Natural killer cell (primary cell): Measurements from ENCODE around the gene PPP1R11. TPM values are rescaled to one million over a fixed set of nuclear protein-coding genes. Genes with fewer than 3 reads are reported as not detected.

ENCODE experiments used
- ATAC-seq, 3 donors: fragments of 150-1000 bp in 2 of 3; fragments of 200-7000 bp in 1 of 3; cut with Tn5 transposase; 1 replicate in 1 of 3; 2 replicates in 2 of 3; pipeline ENCODE4 v1.10.0; 2021; ENCODE audit warnings: mild to moderate bottlenecking in 2 of 3, moderate library complexity in 2 of 3
- DNase-seq, 2 donors: peaks; one replicate each; pipeline versions ENCODE4 v3.0.0 to v3.0.0-alpha.2; 2013 to 2021; ENCODE audit warnings: mixed read lengths in 1 of 2
- H3K27ac ChIP-seq: one replicate; pipeline ENCODE4 v1.5.1; 2013; ENCODE audit warnings: mild to moderate bottlenecking, low read length
- H3K27me3 ChIP-seq: one replicate; pipeline ENCODE4 v1.6.1; 2013; ENCODE audit warnings: low read length; ENCODE audit not compliant: control insufficient read depth, insufficient read depth
- H3K36me3 ChIP-seq: one replicate; pipeline ENCODE4 v1.6.1; 2013; ENCODE audit warnings: low read length; ENCODE audit not compliant: control insufficient read depth, insufficient read depth
- H3K4me1 ChIP-seq: one replicate; pipeline ENCODE4 v1.6.1; 2013; ENCODE audit warnings: low read length; ENCODE audit not compliant: control insufficient read depth, insufficient read depth
- H3K4me3 ChIP-seq: one replicate; pipeline ENCODE4 v1.5.1; 2013; ENCODE audit warnings: low read length
- H3K9me3 ChIP-seq: one replicate; pipeline ENCODE4 v1.6.1; 2013; ENCODE audit warnings: low read length; ENCODE audit not compliant: control insufficient read depth, insufficient read depth
- H3K27ac Mint-ChIP-seq, 2 donors: one replicate each; pipeline ENCODE4 v1.8.0; 2022; ENCODE audit warnings: mild to moderate bottlenecking in 2 of 2, mixed read lengths in 2 of 2, moderate library complexity in 1 of 2
- H3K27me3 Mint-ChIP-seq, 2 donors: one replicate each; pipeline ENCODE4 v1.8.0; 2022; ENCODE audit warnings: low read depth in 2 of 2, mixed read lengths in 2 of 2
- H3K36me3 Mint-ChIP-seq: one replicate; pipeline ENCODE4 v1.8.0; 2022; ENCODE audit warnings: mixed read lengths
- H3K4me1 Mint-ChIP-seq, 2 donors: one replicate each; pipeline ENCODE4 v1.8.0; 2022; ENCODE audit warnings: mixed read lengths in 2 of 2
- H3K4me3 Mint-ChIP-seq: one replicate; pipeline ENCODE4 v1.8.0; 2022; ENCODE audit warnings: mild to moderate bottlenecking, moderate library complexity, mixed read lengths
- H3K9me3 Mint-ChIP-seq, 2 donors: one replicate each; pipeline ENCODE4 v1.8.0; 2022; ENCODE audit warnings: mixed read lengths in 2 of 2
- WGBS: methylation state at CpG from one replicate; pipeline ENCODE4 v1.1.7; 2013; ENCODE audit warnings: missing lambda C conversion rate; ENCODE audit not compliant: insufficient coverage; 5-methylcytosine and 5-hydroxymethylcytosine counted together
- intact Hi-C: fragments of 100-400 bp; cut with micrococcal nuclease; formaldehyde crosslinking; loops from one replicate; pipeline ENCODE4 v1.14.2; 2022
- total RNA-seq, 4 donors: library from RNA; stranded (reverse); fragments of 120-200 nt in 1 of 4; gene quantifications; one replicate each; pipeline versions ENCODE4 v1.2.3 to v1.2.4, GENCODE V29; 2013 to 2022
- TF ChIP-seq, protein P1 (sequence below): fragments of 200-600 bp; IDR thresholded peaks from one replicate; pipeline ENCODE4 v1.8.0; 2022; ENCODE audit warnings: antibody characterized with exemption

PPP1R11 gene
- total RNA-seq, 3 donors from 2014 or later (not counting 1 experiment from before 2014, with no cell fraction given) = 52.9 to 75.3 (median 61.1) TPM

- Histone ChIP-seq H3K4me1 (peaks cover 38% of the 10 kb centered on the region), H3K27ac (no peak overlapping the region), H3K9me3 (no peaks in the 10 kb centered on the region), H3K27me3 (peaks cover 40% of the 10 kb centered on the region), H3K4me3 (no peak overlapping the region), H3K36me3 (no peaks in the 10 kb centered on the region)
- H3K9me3 Mint-ChIP-seq = no peaks in the 10 kb centered on the region
- DNase-seq (no peak), ATAC-seq (no peak)
- H3K27me3 Mint-ChIP-seq = peaks cover 55 to 58% of the 10 kb centered on the region in 2 donors
- peaks cover 34 to 37% of the 10 kb centered on the region in 2 donors for H3K4me1 Mint-ChIP-seq
- intact Hi-C loops = loop anchor here (5.0 kb wide), 1 partner anchor 297 kb away; no protein-coding TSS in a partner anchor
- H3K27ac Mint-ChIP-seq = no peak overlapping the region
- 38% methylated on average over 5 of the region's 8 CpGs for WGBS
- no peaks in the 10 kb centered on the region for H3K36me3 Mint-ChIP-seq
- TF ChIP-seq, protein P1, sequence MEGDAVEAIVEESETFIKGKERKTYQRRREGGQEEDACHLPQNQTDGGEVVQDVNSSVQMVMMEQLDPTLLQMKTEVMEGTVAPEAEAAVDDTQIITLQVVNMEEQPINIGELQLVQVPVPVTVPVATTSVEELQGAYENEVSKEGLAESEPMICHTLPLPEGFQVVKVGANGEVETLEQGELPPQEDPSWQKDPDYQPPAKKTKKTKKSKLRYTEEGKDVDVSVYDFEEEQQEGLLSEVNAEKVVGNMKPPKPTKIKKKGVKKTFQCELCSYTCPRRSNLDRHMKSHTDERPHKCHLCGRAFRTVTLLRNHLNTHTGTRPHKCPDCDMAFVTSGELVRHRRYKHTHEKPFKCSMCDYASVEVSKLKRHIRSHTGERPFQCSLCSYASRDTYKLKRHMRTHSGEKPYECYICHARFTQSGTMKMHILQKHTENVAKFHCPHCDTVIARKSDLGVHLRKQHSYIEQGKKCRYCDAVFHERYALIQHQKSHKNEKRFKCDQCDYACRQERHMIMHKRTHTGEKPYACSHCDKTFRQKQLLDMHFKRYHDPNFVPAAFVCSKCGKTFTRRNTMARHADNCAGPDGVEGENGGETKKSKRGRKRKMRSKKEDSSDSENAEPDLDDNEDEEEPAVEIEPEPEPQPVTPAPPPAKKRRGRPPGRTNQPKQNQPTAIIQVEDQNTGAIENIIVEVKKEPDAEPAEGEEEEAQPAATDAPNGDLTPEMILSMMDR = no peak
- H3K4me3 Mint-ChIP-seq = peak overlapping the region; percentile 61
Measured at GRCh38 chr6:30100154-30100553, 33.2 kb downstream of the PPP1R11 start.

DNA sequence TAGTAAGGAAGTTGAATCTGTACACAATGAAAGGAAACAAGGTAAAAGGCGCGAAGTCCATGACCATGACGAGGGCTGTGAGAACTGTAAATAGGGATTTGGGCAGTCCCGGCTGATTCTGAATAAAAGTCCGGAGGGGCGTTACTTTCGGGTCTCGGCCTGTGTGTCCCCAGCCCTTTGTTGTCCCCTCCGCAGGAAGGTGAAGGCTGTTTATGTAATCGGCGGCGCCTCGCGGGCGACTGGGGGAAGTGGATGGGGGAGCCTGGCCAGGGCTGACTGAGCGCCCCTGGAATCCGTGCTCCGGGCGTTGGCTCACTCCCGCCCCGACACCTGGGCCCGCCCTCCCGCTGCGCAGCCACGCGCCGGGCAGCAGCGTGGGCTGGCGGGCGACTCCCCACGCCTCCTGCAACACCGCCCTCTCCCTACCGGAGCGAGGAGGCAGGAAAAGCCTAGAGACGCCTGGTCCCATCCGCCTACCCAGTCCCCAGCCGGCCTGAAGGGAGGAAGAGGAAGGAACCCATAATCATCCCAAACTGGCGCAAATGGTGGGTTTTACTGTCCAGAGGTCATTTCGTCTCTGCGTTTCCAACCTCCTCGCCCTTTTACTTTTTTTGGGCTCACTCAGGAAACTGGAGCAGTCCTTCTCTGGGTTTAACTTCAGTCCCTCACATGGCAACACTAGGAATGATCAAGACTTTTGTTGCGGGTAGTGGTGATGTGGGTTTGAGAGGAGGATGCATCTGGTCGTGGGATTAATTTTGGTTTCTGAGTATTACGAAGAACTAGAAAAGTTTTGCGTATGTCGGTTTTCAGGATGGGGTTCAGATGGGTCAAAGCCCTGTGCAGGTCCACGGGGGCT, 33.8 kb downstream of the PPP1R11 start:
- Mint-ChIP-seq H3K4me3 (peak overlapping the region; percentile 73), H3K27me3 (peaks cover 51 to 55% of the 10 kb centered on the region in 2 donors), H3K9me3 (no peaks in the 10 kb centered on the region), H3K36me3 (no peaks in the 10 kb centered on the region), H3K4me1 (peaks cover 34 to 37% of the 10 kb centered on the region in 2 donors), H3K27ac (peak overlapping the region in 1 of 2 donors; percentile 80)
- Histone ChIP-seq H3K4me3 (no peak overlapping the region), H3K9me3 (no peaks in the 10 kb centered on the region), H3K4me1 (peaks cover 38% of the 10 kb centered on the region), H3K27me3 (peaks cover 40% of the 10 kb centered on the region), H3K36me3 (no peaks in the 10 kb centered on the region), H3K27ac (no peak overlapping the region)
- WGBS = 2% methylated on average over 47 of the region's 47 CpGs
- intact Hi-C loops = loop anchor here (5.0 kb wide), 1 partner anchor 296 kb away; no protein-coding TSS in a partner anchor
- TF ChIP-seq, protein P1 = no peak
- DNase-seq = peak in 1 of 2 donors; percentile 39
- no peak for ATAC-seq

DNA sequence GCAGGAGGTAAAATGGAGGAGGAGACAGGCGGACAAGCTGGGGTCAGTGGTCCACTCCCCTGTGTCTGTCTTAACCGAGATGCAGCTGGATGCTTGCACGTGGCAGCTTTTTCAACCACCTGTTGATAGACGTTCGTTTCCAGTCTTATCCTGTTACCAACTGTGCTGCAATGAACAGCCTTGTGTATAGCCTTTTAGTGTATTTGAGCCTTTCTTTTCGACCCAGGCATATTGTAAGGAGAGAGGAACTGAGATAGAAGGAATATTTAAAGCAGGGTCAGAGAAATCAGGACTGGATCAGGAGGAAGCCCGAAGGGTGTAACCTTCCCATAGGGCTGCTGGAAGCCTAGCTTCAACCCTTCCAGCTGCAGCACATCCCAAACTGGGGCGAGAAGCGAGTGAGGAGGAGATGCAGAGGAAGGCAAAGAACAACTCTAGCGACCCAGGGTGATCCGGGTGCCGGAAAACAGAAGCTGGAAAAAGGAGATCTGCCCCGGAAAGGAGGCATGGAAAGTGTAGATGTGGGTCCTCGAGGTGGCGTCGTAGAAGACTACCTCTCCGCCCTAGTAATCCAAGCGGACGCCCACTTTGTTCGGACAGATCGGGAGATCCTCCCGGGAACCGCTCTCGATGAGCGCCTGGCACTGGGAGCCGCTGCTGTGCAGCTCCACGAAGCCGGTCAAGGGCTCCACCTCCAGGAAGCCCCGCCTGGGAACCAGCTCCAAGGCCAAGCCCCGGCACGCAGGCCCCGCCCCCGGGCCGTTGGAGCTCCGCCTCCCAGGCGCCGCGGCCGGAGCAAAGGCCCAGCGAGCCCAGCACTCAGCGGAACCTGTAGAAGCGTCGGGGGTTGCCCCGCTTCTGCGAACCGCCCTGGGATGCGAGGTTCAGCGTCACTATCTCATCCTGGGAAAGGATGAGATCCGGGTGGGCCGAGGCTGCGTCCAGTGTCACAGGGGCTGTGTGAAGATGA, 34.7 kb downstream of the PPP1R11 start:
- Histone ChIP-seq H3K36me3 (no peaks in the 10 kb centered on the region), H3K4me3 (peak overlapping the region; percentile 45), H3K4me1 (peaks cover 38% of the 10 kb centered on the region), H3K27me3 (peaks cover 40% of the 10 kb centered on the region), H3K9me3 (no peaks in the 10 kb centered on the region), H3K27ac (peak overlapping the region; percentile 11)
- Mint-ChIP-seq H3K27me3 (peaks cover 49 to 57% of the 10 kb centered on the region in 2 donors), H3K36me3 (no peaks in the 10 kb centered on the region), H3K4me3 (peak overlapping the region; percentile 73), H3K27ac (peak overlapping the region in 1 of 2 donors; percentile 80), H3K4me1 (peaks cover 34 to 37% of the 10 kb centered on the region in 2 donors), H3K9me3 (no peaks in the 10 kb centered on the region)
- intact Hi-C loops = loop anchor here (5.0 kb wide), 1 partner anchor 296 kb away; no protein-coding TSS in a partner anchor
- WGBS = 6% methylated on average over 51 of the region's 51 CpGs
- ATAC-seq (peak; percentile 66 to 67 (median 66)), DNase-seq (peak; percentile 55 to 75)
- TF ChIP-seq, protein P1 = no peak
